Vagina (tissue), 2 donors: Measurements from ENCODE around the gene TTC34.

ENCODE experiments used
- CTCF ChIP-seq, 3 experiments: fragments of 450-650 bp in 2 of 3; fragments of 200-600 bp in 1 of 3; sonication (generic) in 1 of 3; IDR thresholded peaks; one replicate each; pipeline ENCODE4 v1.5.1; 2017 to 2019; ENCODE audit warnings: antibody characterized with exemption in 3 of 3, mild to moderate bottlenecking in 2 of 3, moderate library complexity in 2 of 3
- POLR2A ChIP-seq, 2 donors: fragments of 450-650 bp; IDR thresholded peaks; one replicate each; pipeline ENCODE4 v1.6.1; 2017; ENCODE audit warnings: antibody characterized with exemption in 2 of 2, mild to moderate bottlenecking in 2 of 2, moderate library complexity in 2 of 2
- POLR2AphosphoS5 ChIP-seq, 2 donors: sonication (generic); formaldehyde crosslinking; IDR thresholded peaks; one replicate each; pipeline ENCODE4 v1.9.0; 2017; ENCODE audit warnings: antibody characterized with exemption in 2 of 2, mild to moderate bottlenecking in 2 of 2, low read depth in 1 of 2; ENCODE audit not compliant: insufficient read depth in 1 of 2

- TF ChIP-seq CTCF (IDR thresholded peaks at IDR 0.05) (no peak), POLR2AphosphoS5 (IDR thresholded peaks at IDR 0.05; ENCODE audit: insufficient read depth in 1 of 2, low read depth in 1 of 2) (no peak), POLR2A (IDR thresholded peaks at IDR 0.05) (no peak)
These were observed 4.4 kb downstream of the TTC34 start for GRCh38 chr1:2796890-2797740.
